ENCODE data around the gene DPEP2.

DNA sequence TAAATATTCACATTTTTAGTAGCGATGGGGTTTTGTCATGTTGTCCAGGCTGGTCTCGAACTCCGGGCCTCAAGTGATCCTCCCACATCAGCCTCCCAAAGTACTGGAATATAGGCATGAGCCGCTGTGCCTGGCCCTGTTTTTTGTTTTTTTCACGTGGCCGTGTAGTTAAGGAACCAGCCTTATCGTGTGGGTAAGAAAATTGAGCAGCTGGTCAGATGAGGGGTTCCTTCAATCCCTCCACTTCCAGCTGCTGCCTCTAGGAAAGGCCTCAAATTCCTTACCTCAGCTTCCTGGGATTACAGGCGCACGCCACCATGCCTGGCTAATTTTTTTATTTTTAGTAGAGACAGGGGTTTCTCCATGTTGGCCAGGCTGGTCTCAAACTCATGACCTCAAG is 5.9 kb upstream of the DPEP2 start:
- TF ChIP-seq POLR2AphosphoS5 (IDR thresholded peaks at IDR 0.05; ENCODE audit: low read depth, low read length) = no peak
- TF ChIP-seq TAF1 (IDR thresholded peaks at IDR 0.05; ENCODE audit: borderline replicate concordance, insufficient read depth, low read length) = no peak
- TF ChIP-seq SIN3A (IDR thresholded peaks at IDR 0.05; ENCODE audit: borderline replicate concordance, insufficient read depth, low read length) = no peak
- no peak for TF ChIP-seq FOXP2 (optimal IDR thresholded peaks at IDR 0.05; ENCODE audit: borderline replicate concordance, extremely low read depth, extremely low read length, insufficient read depth)
- TF ChIP-seq, protein P1, sequence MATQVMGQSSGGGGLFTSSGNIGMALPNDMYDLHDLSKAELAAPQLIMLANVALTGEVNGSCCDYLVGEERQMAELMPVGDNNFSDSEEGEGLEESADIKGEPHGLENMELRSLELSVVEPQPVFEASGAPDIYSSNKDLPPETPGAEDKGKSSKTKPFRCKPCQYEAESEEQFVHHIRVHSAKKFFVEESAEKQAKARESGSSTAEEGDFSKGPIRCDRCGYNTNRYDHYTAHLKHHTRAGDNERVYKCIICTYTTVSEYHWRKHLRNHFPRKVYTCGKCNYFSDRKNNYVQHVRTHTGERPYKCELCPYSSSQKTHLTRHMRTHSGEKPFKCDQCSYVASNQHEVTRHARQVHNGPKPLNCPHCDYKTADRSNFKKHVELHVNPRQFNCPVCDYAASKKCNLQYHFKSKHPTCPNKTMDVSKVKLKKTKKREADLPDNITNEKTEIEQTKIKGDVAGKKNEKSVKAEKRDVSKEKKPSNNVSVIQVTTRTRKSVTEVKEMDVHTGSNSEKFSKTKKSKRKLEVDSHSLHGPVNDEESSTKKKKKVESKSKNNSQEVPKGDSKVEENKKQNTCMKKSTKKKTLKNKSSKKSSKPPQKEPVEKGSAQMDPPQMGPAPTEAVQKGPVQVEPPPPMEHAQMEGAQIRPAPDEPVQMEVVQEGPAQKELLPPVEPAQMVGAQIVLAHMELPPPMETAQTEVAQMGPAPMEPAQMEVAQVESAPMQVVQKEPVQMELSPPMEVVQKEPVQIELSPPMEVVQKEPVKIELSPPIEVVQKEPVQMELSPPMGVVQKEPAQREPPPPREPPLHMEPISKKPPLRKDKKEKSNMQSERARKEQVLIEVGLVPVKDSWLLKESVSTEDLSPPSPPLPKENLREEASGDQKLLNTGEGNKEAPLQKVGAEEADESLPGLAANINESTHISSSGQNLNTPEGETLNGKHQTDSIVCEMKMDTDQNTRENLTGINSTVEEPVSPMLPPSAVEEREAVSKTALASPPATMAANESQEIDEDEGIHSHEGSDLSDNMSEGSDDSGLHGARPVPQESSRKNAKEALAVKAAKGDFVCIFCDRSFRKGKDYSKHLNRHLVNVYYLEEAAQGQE (IDR thresholded peaks at IDR 0.05; ENCODE audit: insufficient read depth in 1 of 2, low read depth in 2 of 2, low read length in 2 of 2) = no peak

All from PFSK-1 (cell line).